Effector memory CD4-positive, alpha-beta T cell (primary cell): ENCODE data around the gene HOXA4.
A peak's percentile ranks its signal among the peaks of the same experiment; 100 is the strongest.

Source experiments
- DNase-seq, 3 donors: peaks; one replicate each; pipeline ENCODE4 v3.0.0-alpha.2; 2020
- H3K27ac ChIP-seq: 2 replicates; pipeline ENCODE4 v1.7.0; 2013; ENCODE audit warnings: mild to moderate bottlenecking, low read length, moderate library complexity; ENCODE audit not compliant: insufficient read depth, poor library complexity, severe bottlenecking
- H3K27me3 ChIP-seq: replicated peaks from 2 replicates; pipeline ENCODE4 v1.7.0; 2013; ENCODE audit warnings: mild to moderate bottlenecking, low read length; ENCODE audit not compliant: insufficient read depth, control insufficient read depth, poor library complexity, severe bottlenecking
- H3K36me3 ChIP-seq: 2 replicates; pipeline ENCODE4 v1.7.0; 2013; ENCODE audit warnings: mild to moderate bottlenecking, low read length, moderate library complexity; ENCODE audit not compliant: control insufficient read depth, insufficient read depth
- H3K4me1 ChIP-seq: 2 replicates; pipeline ENCODE4 v1.7.0; 2013; ENCODE audit warnings: low read length, mild to moderate bottlenecking; ENCODE audit not compliant: control insufficient read depth, insufficient read depth, poor library complexity, severe bottlenecking
- H3K4me3 ChIP-seq: 2 replicates; pipeline ENCODE4 v1.7.0; 2013; ENCODE audit warnings: low read length, low read depth, mild to moderate bottlenecking; ENCODE audit not compliant: insufficient read depth, poor library complexity, severe bottlenecking
- H3K9me3 ChIP-seq: 2 replicates; pipeline ENCODE4 v1.7.0; 2013; ENCODE audit warnings: mild to moderate bottlenecking, low read length, moderate library complexity; ENCODE audit not compliant: control insufficient read depth

HOXA4 gene

GRCh38 chr7:27151931-27152815, 21.6 kb upstream of the HOXA4 start, which contains the start of gene HOXA3:
Gene HOXA3 (minus strand): TSS chr7:27152583. CDS start chr7:27110640, 41,943 bp downstream.
- no peak within 1 kb of the TSS for H3K27ac ChIP-seq
- H3K4me3 ChIP-seq, result peak within 1 kb of the TSS; percentile 48
- H3K36me3 ChIP-seq, result no peaks in the 10 kb centered on the region
- H3K4me1 ChIP-seq, result peaks cover 46% of the 10 kb centered on the region
- H3K9me3 ChIP-seq, result no peaks in the 10 kb centered on the region
- H3K27me3 ChIP-seq, result peaks cover 91% of the 10 kb centered on the region
- DNase-seq, result no peak

DNA sequence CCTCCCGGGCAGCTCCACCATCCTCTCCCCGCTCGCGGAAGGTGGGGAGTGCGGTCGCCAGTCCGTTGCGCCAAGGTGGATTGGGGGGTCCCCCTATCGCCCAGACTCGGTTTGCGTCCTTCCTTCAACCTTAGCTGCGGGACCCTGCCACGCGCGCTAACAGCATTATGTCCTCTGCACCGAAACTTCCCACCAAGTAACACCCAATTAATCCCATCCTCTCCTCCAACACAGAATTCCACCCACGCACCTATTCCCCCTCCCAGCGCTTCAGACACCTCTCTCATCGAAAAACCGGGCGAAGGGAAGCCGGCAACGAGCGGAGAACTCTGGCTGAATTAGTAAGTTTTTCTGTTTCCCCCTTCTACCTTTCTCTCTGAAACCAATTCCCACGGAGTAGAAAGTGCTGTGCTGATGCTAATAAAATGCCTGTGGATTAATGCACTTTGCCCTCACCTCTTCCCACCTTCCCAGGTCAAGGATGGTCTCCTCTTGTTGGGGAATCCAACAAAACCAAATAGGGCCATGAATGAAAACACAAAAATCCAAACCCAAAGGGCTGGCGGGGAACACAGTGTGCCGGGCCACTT, 20.9 kb upstream of the HOXA4 start:
- Histone ChIP-seq H3K36me3 (no peaks in the 10 kb centered on the region), H3K9me3 (no peaks in the 10 kb centered on the region), H3K27ac (no peak overlapping the region), H3K4me1 (peaks cover 45% of the 10 kb centered on the region), H3K4me3 (peak overlapping the region; percentile 48), H3K27me3 (peaks cover 92% of the 10 kb centered on the region)
- DNase-seq, result no peak

DNA sequence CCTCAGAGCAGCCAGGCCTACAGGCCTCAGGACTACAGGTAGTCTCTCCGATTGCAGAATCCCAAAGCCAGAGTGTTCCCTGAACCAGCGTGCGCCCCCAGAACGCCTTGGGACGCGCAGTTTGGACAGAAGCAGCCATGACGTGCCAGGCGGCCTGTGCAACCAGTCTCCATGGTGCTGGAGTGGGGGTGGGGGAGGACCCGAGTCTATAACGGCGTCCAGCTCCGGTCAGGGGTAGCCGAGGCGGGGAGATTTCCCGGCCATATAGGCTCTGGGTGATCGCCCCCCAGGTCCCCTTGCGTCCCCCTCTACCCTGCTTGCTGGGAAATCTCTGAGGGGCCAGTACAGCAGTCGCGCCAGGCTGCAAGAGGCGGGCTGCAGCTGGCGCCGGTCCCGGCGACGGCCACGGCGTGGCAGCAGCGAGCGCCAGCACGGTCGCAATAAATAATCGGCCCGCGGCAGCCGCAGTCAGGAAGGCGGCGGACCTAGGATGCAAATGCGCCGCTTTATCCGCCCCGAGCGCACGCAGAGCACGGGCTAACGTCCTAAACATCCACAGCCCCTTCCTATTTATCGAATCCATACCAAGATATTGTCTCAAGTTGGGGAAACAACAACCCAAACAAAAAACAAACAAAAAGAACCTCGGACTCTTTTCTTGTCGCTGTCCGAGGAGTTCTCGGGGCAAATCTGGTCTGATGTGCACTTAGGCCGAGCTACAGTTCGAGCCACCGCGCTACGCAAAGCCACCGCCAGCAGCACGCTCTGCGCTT, 20.2 kb upstream of the HOXA4 start:
- DNase-seq, result peak; percentile 42 to 48 (median 43)
- Histone ChIP-seq H3K27ac (no peak overlapping the region), H3K9me3 (no peaks in the 10 kb centered on the region), H3K36me3 (no peaks in the 10 kb centered on the region), H3K4me3 (peak overlapping the region; percentile 48), H3K27me3 (peaks cover 85% of the 10 kb centered on the region), H3K4me1 (peaks cover 38% of the 10 kb centered on the region)

DNA sequence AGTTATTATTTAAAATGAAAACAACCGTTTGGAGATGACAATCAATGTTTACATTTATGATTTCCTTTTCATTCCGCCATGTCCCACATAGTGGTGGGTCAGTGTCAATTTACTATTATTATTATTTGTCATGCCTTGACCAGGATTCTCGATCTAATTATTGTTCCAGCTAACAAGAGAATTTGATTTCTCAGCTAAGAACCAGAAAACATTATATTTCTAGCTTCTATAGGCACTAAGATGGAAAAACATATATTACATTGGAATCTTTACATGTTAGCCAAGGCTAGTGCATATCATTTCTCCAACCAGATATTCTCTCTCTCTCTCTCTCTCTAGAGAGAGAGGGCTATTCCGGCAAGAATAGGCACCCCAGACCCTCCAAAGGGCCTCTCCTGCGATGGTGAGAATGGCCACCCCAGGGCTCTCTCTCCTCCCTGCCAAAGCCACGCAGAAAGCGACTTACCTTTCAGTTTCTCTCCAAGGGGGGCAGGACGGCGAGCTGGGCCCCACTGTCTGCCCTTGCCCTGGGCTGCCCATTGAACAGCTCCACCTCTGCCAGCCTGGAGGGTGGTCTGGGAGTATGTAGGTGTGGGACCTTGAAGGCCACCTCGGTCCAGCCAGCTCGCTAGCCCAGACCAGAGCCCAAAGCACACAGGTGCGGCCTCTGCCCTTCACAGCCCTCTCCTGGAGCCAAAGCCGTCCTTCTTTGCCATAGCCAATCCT, 19.4 kb upstream of the HOXA4 start:
- no peak for DNase-seq
- Histone ChIP-seq H3K4me1 (peaks cover 31% of the 10 kb centered on the region), H3K36me3 (no peaks in the 10 kb centered on the region), H3K9me3 (no peaks in the 10 kb centered on the region), H3K4me3 (no peak overlapping the region), H3K27me3 (peaks cover 78% of the 10 kb centered on the region), H3K27ac (no peak overlapping the region)

- Histone ChIP-seq H3K27me3 (peaks cover 71% of the 10 kb centered on the region), H3K4me3 (no peak overlapping the region), H3K36me3 (no peaks in the 10 kb centered on the region), H3K4me1 (peaks cover 25% of the 10 kb centered on the region), H3K27ac (no peak overlapping the region), H3K9me3 (no peaks in the 10 kb centered on the region)
- no peak for DNase-seq
Measured at GRCh38 chr7:27148756-27149641, 18.4 kb upstream of the HOXA4 start.

DNA sequence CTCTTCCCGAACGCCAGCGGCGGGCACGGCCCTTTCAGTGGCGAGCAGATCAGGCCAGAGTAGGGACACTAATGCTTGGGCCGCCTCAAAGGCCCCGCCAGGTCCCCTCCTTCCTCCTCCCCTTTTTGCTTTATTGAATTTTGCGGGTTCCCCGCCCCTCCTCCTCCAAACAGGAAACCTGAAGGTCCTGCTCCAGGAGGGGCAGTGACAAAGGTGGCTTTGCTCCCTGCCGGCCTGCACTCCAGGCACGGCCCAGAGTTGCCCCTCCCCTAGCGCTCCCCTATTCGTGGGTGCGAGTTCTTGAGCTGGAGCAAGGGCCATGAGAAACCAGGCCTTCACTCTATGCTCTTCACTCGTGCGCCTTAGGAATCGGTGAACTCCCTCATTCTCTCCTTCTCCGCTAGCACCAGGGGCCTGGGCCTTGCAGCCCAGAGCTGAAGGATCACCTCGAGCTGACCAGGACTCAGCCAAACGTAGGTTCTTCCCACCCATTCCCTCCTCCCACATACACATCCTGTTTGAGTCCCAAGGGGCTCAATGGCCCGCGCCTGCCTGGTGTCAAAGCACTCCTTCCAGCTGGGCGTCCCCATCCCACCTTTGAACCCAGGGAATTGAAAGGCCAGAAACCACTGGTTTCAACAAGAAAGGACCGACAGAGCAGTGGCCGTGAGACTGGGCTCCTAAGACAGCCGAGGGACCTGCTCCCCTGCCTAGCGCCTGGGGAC, 17.6 kb upstream of the HOXA4 start:
- no peak overlapping the region for H3K27ac ChIP-seq
- no peaks in the 10 kb centered on the region for H3K9me3 ChIP-seq
- H3K27me3 ChIP-seq, result peaks cover 66% of the 10 kb centered on the region
- H3K4me3 ChIP-seq, result no peak overlapping the region
- peaks cover 25% of the 10 kb centered on the region for H3K4me1 ChIP-seq
- H3K36me3 ChIP-seq, result no peaks in the 10 kb centered on the region
- DNase-seq, result no peak

DNA sequence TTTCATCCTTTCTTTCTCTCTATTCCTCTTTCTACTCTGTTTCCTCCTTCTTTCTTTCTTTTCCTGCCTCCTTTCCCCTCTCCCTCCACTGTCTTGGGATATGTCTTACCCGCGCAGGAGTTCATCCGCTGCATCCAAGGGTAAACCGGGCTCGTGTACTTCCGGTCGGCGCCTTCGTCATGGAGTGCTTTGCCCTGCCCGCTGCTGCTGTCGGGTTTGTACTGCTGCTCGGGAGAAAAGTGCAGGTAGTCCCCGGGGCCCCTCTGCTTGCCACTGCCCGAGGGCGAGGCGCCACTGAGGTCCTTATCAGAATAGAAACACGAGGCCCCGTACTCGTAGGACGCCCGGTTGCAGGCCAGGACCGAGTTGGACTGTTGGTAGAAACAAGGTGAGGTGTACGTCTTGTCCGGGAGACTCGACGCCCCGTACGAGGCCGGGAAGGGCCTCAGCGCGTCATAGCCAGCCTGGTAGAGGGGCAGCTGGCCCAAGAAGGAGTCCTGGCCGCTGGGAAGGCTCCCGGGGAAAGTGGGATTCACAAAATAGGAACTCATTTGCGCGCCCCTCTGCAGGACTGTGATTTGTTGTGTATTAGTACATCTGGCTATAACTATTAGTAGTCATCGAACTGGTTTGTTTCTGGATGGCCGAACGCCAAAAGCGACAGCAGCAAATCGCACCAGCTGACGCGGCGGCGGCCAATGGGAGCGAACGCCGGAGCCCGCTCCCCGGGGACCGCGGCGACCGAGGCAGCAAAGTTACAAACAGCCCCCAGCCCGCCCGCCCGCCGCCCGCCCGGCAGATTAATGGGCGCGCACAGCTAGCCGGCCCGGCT, 16.9 kb upstream of the HOXA4 start, which contains the start of gene HOXA6:
TSS of gene HOXA6 (minus strand) at position 576 of the 832 bp plus-strand sequence. CDS start at position 551, 25 bp downstream.
- Histone ChIP-seq H3K4me1 (peaks cover 25% of the 10 kb centered on the region), H3K36me3 (no peaks in the 10 kb centered on the region), H3K27me3 (peaks cover 64% of the 10 kb centered on the region), H3K9me3 (no peaks in the 10 kb centered on the region), H3K4me3 (no peak within 1 kb of the TSS), H3K27ac (no peak within 1 kb of the TSS)
- no peak for DNase-seq
